ENCODE measurements around the gene FHAD1.

The FHAD1 gene

GRCh38 chr1:15218287-15219279, 28.4 kb upstream of the FHAD1 start:
- no peak for DNase-seq

DNA sequence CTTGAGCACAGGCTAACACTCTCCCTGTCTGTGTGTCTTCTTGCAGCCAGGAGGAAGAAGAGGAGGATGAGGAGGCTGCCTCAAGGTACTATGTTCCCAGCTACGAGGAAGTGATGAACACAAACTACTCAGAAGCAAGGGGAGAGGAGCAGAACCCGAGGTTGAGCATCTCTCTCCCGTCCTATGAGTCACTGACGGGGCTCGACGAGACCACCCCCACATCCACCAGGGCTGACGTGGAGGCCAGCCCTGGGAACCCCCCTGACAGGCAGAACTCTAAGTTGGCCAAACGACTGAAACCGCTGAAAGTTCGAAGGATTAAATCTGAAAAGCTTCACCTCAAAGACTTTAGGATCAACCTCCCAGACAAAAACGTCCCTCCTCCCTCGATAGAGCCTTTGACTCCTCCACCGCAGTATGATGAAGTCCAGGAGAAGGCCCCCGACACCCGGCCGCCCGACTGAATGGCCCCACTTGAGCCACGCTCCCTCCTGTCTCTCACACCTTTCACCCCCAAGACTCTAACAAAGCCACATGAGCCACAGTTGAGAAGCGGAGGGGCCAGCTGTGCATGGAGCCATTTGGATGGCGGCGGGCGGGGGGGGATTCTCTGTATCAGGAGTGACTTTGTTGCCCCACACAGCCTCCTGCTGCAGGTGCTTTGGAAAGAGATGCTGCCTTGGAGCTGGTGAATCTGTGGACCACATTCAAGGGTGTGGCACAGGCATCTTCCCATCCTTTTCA, 27.6 kb upstream of the FHAD1 start:
- no peak for DNase-seq

GRCh38 chr1:15220024-15220392, 27.0 kb upstream of the FHAD1 start:
- DNase-seq = no peak

- no peak for DNase-seq
These were observed 26.1 kb upstream of the FHAD1 start for GRCh38 chr1:15220825-15221431.

DNA sequence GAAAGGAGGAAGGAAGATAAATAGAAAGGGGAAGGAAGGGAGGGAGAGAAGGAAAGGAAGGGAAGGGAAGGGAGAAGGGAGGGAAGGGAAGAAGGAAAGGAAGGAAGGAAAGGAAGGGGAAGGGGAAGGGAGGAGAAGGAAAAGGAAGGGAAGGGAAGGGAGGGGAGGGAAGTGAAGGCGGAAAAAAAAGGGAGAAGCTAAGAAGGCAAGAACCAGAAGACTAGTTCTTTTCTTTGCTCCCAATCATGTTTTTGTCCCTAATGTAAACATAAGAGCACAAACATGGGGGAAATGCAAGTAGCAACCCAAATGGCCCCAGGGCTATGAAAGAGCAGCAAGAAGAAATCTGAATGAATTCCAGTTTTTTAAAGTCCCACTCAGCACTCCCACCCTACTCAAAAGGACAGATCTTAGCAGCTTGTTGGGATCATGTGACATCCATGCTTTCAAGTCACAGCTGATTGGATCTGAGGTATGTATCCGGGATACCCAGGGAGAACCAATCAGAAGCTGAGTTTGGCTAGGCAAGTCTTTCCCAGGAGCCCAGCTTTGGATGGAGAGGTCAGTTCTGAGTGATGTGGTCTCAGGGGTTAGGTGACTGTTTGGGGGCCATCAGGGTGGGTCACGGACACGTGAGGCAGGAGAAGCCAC, 24.2 kb upstream of the FHAD1 start:
- no peak for DNase-seq

GRCh38 chr1:15224259-15224869, 22.7 kb upstream of the FHAD1 start:
- no peak for DNase-seq

GRCh38 chr1:15224974-15225373, 22.0 kb upstream of the FHAD1 start:
- DNase-seq = no peak

DNA sequence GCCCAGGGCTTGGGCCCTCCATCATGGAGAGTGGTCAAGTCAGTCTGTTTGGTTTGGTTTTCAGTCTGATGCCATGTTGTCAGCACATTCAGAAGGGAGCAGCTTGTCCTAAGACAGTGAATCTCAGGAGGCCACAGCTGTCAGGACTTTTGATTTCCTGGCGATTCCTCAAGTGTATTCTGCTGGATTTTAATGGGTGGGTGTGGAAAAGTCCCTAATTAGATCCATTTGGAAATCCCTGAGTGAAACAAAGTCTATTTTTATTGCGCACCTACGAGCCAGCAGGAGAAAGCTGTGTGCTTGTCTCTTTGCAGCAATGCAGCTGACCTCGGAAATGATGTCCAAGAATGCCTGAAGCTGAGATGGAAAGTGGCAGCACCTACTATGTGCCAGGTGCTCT, 21.6 kb upstream of the FHAD1 start:
- no peak for DNase-seq

GRCh38 chr1:15226388-15227255, 20.4 kb upstream of the FHAD1 start:
- DNase-seq = no peak

DNA sequence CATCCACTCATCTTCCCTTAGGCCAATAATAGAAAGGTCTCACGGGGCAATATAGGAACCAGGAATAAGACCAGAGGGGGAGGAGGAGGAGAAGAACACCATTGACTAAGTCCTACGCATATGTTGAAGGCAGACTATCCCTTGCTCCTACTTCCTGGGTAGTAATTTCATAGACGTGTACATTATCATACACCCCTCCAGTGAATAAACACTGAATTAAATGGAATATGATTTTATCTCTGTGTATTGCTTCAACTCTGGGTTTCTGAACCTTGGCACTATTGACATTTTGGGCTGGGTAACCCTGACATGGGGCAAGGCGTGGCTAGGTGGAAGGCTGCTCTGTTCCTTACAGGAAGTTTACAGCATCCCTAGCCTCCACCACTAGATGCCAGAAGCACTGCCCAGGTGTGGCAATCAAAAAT, 17.3 kb upstream of the FHAD1 start:
- no peak for DNase-seq

DNA sequence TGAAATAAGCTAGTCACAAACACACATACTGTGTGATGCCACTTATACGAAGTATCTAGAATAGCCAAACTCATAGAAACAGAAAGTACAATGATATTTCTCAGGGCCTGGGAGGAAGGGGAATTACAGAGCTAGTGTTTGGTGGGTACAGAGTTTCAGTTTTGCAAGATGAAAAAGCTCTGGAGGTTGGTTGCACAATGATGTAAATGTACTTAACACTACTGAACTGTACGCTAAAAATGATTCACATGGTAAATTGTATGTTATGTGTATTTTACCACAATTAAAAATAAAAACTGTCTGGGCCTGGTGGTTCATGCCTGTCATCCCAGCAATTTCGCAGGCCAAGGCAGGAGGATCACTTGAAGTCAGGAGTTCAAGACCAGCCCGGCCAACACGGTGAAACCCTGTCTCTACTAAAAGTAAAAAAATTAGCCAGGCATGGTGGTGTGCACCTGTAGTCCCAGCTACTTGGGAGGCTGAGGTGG, 15.3 kb upstream of the FHAD1 start:
- no peak for DNase-seq

DNA sequence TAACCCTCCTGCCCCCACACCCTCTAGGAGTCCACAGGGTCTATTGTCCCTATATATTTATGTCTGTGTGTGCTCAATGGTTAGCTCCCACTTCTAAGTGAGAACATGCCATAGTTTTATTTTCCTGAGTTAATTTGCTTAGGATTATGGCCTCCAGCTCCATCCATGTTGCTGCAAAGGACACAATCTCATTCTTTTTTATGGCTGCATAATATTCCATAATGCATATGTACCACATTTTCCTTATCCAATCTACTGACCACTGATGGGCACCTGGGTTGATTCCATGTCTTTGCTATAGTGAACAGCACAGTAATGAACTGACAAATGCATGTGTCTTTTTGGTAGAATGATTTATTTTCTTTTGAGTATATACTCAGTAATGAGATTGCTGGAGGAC, 13.3 kb upstream of the FHAD1 start:
- no peak for DNase-seq

- no peak for DNase-seq
These were observed 10.7 kb upstream of the FHAD1 start for GRCh38 chr1:15236321-15236721.

DNA sequence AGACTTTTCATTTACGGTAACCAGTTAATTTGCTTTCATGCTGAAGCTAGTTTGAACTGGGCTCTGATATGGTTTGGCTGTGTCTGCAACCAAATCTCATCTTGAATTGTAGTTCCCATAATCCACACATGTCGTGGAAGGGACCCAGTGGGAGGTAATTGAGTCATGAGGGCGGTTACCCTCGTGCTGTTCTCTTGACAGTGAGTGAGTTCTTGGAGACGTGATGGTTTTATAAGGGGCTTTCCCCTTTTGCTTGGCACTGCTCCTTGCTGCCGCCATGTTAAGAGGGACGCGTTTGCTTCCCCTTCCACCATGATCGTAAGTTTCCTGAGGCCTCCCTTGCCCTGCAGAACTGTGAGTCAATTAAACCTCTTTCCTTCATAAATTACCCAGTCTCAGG, 10.3 kb upstream of the FHAD1 start:
- no peak for DNase-seq

- DNase-seq = no peak
These were observed 8.2 kb upstream of the FHAD1 start for GRCh38 chr1:15238789-15239188.

DNA sequence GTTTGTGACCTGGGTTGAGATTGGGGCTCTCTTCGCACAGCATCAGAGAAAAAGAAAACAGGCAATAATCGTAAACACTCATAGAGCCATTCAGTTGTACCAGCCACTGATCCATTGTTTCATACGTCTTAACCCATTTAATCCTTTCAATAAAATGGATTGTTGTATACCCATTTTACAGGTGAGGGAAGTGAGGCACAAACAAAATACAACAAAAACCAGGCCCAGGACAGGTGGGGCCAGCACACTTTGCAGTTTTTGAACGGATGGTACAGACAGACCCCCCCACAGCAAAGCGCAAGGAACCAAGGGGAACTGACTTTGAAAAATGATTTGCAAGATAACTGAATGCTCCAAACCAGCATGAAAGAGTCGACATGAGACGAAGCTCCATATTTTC, 4.3 kb upstream of the FHAD1 start:
- DNase-seq = no peak

- DNase-seq = no peak
These were observed 3.6 kb upstream of the FHAD1 start for GRCh38 chr1:15243275-15244043.

- no peak for DNase-seq
These were observed 2.2 kb upstream of the FHAD1 start for GRCh38 chr1:15244813-15245212.

DNA sequence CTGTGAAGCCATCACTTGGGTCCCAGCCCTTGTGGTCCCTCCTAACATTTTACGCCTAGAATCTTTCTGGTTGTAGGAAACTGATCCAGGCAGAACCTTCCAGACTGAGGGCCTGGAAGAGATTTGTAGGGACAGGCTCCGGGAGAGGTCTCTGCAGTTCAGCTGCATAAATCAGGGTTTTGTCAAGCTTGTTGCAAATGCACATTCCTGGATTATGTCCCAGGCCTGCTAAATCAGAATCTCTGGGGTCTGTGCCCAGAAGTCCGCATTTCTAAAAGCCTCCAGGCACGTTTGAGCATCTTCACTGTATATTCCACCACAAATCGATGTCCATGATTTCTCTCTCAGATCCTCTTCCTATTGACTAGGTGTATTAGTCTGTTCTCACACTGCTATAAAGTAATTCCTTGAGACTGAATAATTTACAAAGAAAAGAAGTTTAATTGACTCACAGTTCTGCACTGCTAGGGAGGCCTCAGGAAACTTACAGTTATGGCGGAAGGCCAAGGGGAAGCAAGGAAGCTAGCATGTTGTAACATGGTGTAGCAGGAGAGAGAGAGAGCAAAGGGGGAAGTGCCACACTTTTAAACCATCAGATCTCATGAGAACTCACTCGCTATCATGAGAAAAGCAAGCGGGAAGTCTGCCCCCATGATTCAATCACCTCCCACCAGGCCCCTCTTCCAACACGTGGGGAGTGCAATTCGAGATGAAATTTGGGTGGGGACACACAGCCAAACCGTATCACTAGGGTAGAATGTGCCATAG, 1.2 kb upstream of the FHAD1 start:
- no peak for DNase-seq

GRCh38 chr1:15248216-15248615, 1.2 kb downstream of the FHAD1 start:
- DNase-seq = no peak

Measured in DMS153 (cell line).